OCI-LY3 (cell line): ENCODE data around the gene MIPOL1.
"Not testable (repeated sequence)": the region's sequence is repeated elsewhere in the genome, so short reads cannot be mapped to it uniquely, and the experiment has no call there.

ENCODE experiments used
- H2AFZ ChIP-seq: fragments of 200-600, 300-600 bp; shearing (Covaris generic); 2 replicates; pipeline ENCODE4 v1.6.0; 2014; ENCODE audit warnings: antibody characterized with exemption, low read depth, low read length
- H3K27ac ChIP-seq: fragments of 200-600, 300-600 bp; sonication (generic); 2 replicates; pipeline ENCODE4 v1.5.1; 2014; ENCODE audit warnings: mild to moderate bottlenecking, low read length, moderate library complexity, mixed read lengths
- H3K27me3 ChIP-seq: fragments of 200-600, 300-600 bp; sonication (generic); 2 replicates; pipeline ENCODE4 v1.6.1; 2014; ENCODE audit warnings: low read depth, low read length, mixed read lengths
- H3K36me3 ChIP-seq: fragments of 200-600, 300-600 bp; sonication (generic); replicated peaks from 2 replicates; pipeline ENCODE3; 2014; ENCODE audit warnings: low read depth, low read length, mixed read lengths
- H3K4me1 ChIP-seq: fragments of 300-600, 200-600 bp; sonication (generic); 2 replicates; pipeline ENCODE4 v1.6.1; 2014; ENCODE audit warnings: low read length, mixed read lengths
- H3K4me2 ChIP-seq: fragments of 200-600, 300-600 bp; sonication (generic); 2 replicates; pipeline ENCODE4 v1.6.1; 2014; ENCODE audit warnings: low read length, mixed read lengths
- H3K4me3 ChIP-seq: fragments of 300-600, 200-600 bp; sonication (generic); 2 replicates; pipeline ENCODE4 v1.5.1; 2014; ENCODE audit warnings: antibody characterized with exemption, mild to moderate bottlenecking, low read length, moderate library complexity
- H3K79me2 ChIP-seq: fragments of 300-600, 200-600 bp; shearing (Covaris generic); 2 replicates; pipeline ENCODE4 v1.6.1; 2014; ENCODE audit warnings: mild to moderate bottlenecking, low read length, mixed read lengths
- H3K9ac ChIP-seq: fragments of 300-600, 200-600 bp; shearing (Covaris generic); 2 replicates; pipeline ENCODE4 v1.6.0; 2014; ENCODE audit warnings: mild to moderate bottlenecking, low read length, moderate library complexity
- H3K9me3 ChIP-seq: fragments of 200-600, 300-600 bp; shearing (Covaris generic); 2 replicates; pipeline ENCODE4 v1.6.1; 2014; ENCODE audit warnings: low read length, mixed read lengths; ENCODE audit not compliant: insufficient read depth
- H4K20me1 ChIP-seq: fragments of 200-600, 300-600 bp; sonication (generic); 2 replicates; pipeline ENCODE4 v1.6.1; 2016; ENCODE audit warnings: low read length, mixed read lengths; ENCODE audit not compliant: insufficient read depth
- EZH2phosphoT487 ChIP-seq: fragments of 200-600 bp; shearing (Covaris generic); IDR thresholded peaks from 2 replicates; pipeline ENCODE4 v1.6.1; 2018; ENCODE audit warnings: antibody characterized with exemption, mixed run types, low read depth
- TF ChIP-seq, protein P1 (sequence below): fragments of 200-600, 300-600 bp; sonication (generic); IDR thresholded peaks from 2 replicates; pipeline ENCODE4 v1.5.1; 2014; ENCODE audit warnings: antibody characterized with exemption, low read length, low read depth

MIPOL1 gene

GRCh38 chr14:37376944-37377609 is 179.3 kb downstream of the MIPOL1 start:
- Histone ChIP-seq H3K4me2 (no peak overlapping the region), H3K36me3 (no peaks in the 10 kb centered on the region), H3K4me1 (no peaks in the 10 kb centered on the region), H3K9ac (no peak overlapping the region), H3K27me3 (no peaks in the 10 kb centered on the region), H3K9me3 (no peaks in the 10 kb centered on the region), H2AFZ (no peak overlapping the region), H3K27ac (no peak overlapping the region), H3K4me3 (no peak overlapping the region), H4K20me1 (no peaks in the 10 kb centered on the region), H3K79me2 (no peaks in the 10 kb centered on the region)
- TF ChIP-seq, protein P1, sequence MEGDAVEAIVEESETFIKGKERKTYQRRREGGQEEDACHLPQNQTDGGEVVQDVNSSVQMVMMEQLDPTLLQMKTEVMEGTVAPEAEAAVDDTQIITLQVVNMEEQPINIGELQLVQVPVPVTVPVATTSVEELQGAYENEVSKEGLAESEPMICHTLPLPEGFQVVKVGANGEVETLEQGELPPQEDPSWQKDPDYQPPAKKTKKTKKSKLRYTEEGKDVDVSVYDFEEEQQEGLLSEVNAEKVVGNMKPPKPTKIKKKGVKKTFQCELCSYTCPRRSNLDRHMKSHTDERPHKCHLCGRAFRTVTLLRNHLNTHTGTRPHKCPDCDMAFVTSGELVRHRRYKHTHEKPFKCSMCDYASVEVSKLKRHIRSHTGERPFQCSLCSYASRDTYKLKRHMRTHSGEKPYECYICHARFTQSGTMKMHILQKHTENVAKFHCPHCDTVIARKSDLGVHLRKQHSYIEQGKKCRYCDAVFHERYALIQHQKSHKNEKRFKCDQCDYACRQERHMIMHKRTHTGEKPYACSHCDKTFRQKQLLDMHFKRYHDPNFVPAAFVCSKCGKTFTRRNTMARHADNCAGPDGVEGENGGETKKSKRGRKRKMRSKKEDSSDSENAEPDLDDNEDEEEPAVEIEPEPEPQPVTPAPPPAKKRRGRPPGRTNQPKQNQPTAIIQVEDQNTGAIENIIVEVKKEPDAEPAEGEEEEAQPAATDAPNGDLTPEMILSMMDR, result no peak
- TF ChIP-seq EZH2phosphoT487, result no peak

DNA sequence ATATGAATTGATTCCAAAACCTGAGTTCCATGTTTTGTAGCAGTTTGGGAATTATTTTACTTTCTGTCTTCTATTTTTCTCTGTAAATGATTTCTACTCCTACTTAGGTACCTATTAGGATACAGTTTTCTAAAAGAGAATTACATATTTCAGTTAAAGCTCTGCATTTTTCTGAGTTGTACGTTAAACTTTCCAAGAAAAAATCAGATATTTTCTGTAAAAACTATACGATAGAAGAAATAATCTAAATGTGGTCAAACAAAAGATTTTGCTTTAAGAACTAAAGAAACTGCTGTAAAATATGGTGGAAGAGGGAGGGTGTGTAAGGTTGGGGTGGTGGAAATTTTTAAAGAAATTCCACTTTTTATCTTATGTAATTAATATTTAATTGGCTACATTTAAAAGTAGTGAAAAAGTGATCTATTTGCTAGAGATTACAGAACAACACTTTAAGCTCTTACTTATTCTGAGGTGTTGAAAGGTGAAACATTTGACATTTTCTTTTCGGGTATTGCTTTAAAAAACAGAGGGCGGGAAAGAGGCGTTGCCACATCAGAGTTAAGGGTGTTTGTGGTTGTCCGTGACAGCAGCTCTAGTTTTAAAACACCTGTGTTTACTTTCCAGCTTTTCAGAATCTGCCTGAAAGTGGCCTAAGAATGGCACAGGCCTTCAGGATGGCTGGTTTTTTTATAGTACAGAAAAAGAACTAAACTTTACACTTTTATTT is 187.3 kb downstream of the MIPOL1 start:
- H3K4me3 ChIP-seq, result no peak overlapping the region
- no peak overlapping the region for H3K4me2 ChIP-seq
- H3K4me1 ChIP-seq, result no peaks in the 10 kb centered on the region
- no peak overlapping the region for H3K9ac ChIP-seq
- no peaks in the 10 kb centered on the region for H3K36me3 ChIP-seq
- no peaks in the 10 kb centered on the region for H3K79me2 ChIP-seq
- no peaks in the 10 kb centered on the region for H3K9me3 ChIP-seq
- TF ChIP-seq EZH2phosphoT487, result no peak
- TF ChIP-seq, protein P1, result no peak
- H3K27me3 ChIP-seq, result no peaks in the 10 kb centered on the region
- no peak overlapping the region for H2AFZ ChIP-seq
- no peak overlapping the region for H3K27ac ChIP-seq
- no peaks in the 10 kb centered on the region for H4K20me1 ChIP-seq

- not testable (repeated sequence) for H3K9me3 ChIP-seq, H3K79me2 ChIP-seq, H2AFZ ChIP-seq, H3K4me3 ChIP-seq, H3K27ac ChIP-seq, H3K36me3 ChIP-seq, H3K27me3 ChIP-seq, H3K4me2 ChIP-seq, H4K20me1 ChIP-seq, H3K4me1 ChIP-seq, H3K9ac ChIP-seq
These were observed 199.6 kb downstream of the MIPOL1 start for GRCh38 chr14:37397157-37397940.

- Histone ChIP-seq H3K79me2 (no peaks in the 10 kb centered on the region), H3K9me3 (no peaks in the 10 kb centered on the region), H3K4me3 (no peak overlapping the region), H3K27ac (no peak overlapping the region), H3K9ac (no peak overlapping the region), H3K27me3 (no peaks in the 10 kb centered on the region), H4K20me1 (no peaks in the 10 kb centered on the region), H3K4me2 (no peak overlapping the region), H3K4me1 (no peaks in the 10 kb centered on the region), H2AFZ (no peak overlapping the region), H3K36me3 (no peaks in the 10 kb centered on the region)
- no peak for TF ChIP-seq EZH2phosphoT487
- TF ChIP-seq, protein P1, result no peak
These were observed 200.1 kb downstream of the MIPOL1 start for GRCh38 chr14:37397941-37398215.
